ENCODE data around the gene MATCAP1. TPM values are rescaled to one million over a fixed set of nuclear protein-coding genes. Genes with fewer than 3 reads are reported as not detected.

The MATCAP1 gene
- total RNA-seq, 2 experiments from 2014 or later: 47.5 to 51.4 TPM

Small RNAs within 50 kb of the gene (microRNA-seq; reads per million reads assigned to microRNA genes)
- 37.9 reads per million, percentile 61 among the genes with 10 or more reads in this experiment for gene MIR328 (ENCODE audit: borderline microRNAs expressed, borderline replicate concordance)

Other genes with a start within 250 kb of the MATCAP1 start
- 100 to 1,000 TPM in 1 of 2 experiments, 10 to 100 TPM in 1; 95.2 to 112 TPM for gene CIAO2B, start 249.6 kb downstream of the MATCAP1 start, total RNA-seq
- 10 to 100 TPM; 31.5 to 34.9 TPM for gene CES2, start 248.4 kb downstream of the MATCAP1 start, total RNA-seq
- gene CES3, start 222.7 kb downstream of the MATCAP1 start, total RNA-seq: 1 to 10 TPM; 5.9 to 6.4 TPM
- 10 to 100 TPM; 28.9 to 30.5 TPM for gene CES4A, start 195.4 kb downstream of the MATCAP1 start, total RNA-seq
- 100 to 1,000 TPM; 218 to 222 TPM for gene CBFB, start 154.8 kb downstream of the MATCAP1 start, total RNA-seq
- 10 to 100 TPM; 15.2 to 19.0 TPM for gene PHAF1, start 74.0 kb downstream of the MATCAP1 start, total RNA-seq
- gene B3GNT9, start 33.0 kb downstream of the MATCAP1 start, total RNA-seq: 1 to 10 TPM; 7.1 to 7.2 TPM
- gene TRADD, start 24.1 kb downstream of the MATCAP1 start, total RNA-seq: 10 to 100 TPM; 47.2 to 57.5 TPM
- 10 to 100 TPM; 35.7 to 46.6 TPM for gene FBXL8, start 24.0 kb downstream of the MATCAP1 start, total RNA-seq
- 10 to 100 TPM; 49.6 to 58.1 TPM for gene HSF4, start 19.2 kb downstream of the MATCAP1 start, total RNA-seq
- gene NOL3, start 13.4 kb downstream of the MATCAP1 start, total RNA-seq: 10 to 100 TPM in 1 of 2 experiments, 1 to 10 TPM in 1; 8.9 to 13.3 TPM
- not detected for gene EXOC3L1, start 6.2 kb upstream of the MATCAP1 start, total RNA-seq
- 100 to 1,000 TPM; 114 to 120 TPM for gene E2F4, start 8.2 kb upstream of the MATCAP1 start, total RNA-seq
- 1 to 10 TPM; 6.2 to 6.3 TPM for gene ELMO3, start 15.2 kb upstream of the MATCAP1 start, total RNA-seq
- 10 to 100 TPM; 25.8 to 40.8 TPM for gene TMEM208, start 43.2 kb upstream of the MATCAP1 start, total RNA-seq
- 10 to 100 TPM; 59.2 to 62.0 TPM for gene FHOD1, start 63.5 kb upstream of the MATCAP1 start, total RNA-seq
- gene SLC9A5, start 65.0 kb upstream of the MATCAP1 start, total RNA-seq: 1 to 10 TPM; 1.5 to 2.0 TPM
- 10 to 100 TPM; 15.7 TPM for gene PLEKHG4, start 95.6 kb upstream of the MATCAP1 start, total RNA-seq
- not detected for gene KCTD19, start 142.8 kb upstream of the MATCAP1 start, total RNA-seq
- gene LRRC36, start 142.9 kb upstream of the MATCAP1 start, total RNA-seq: not detected
- not detected for gene TPPP3, start 209.5 kb upstream of the MATCAP1 start, total RNA-seq
- under 1 TPM; 0.22 to 0.29 TPM for gene ZDHHC1, start 232.5 kb upstream of the MATCAP1 start, total RNA-seq
- gene HSD11B2, start 247.2 kb upstream of the MATCAP1 start, total RNA-seq: not detected

Measured in activated CD4-positive, alpha-beta T cell treated with anti-CD3 and anti-CD28 coated beads, Interleukin-2, amount 10 ng/mL, durations not matched to agents 7 days and 5 days (primary cell).